Choroid plexus epithelial cell (primary cell): Measurements from ENCODE around the gene CASP6.

Experiments
- DNase-seq: peaks from one replicate; pipeline ENCODE4 v3.0.0-alpha.2; 2010; ENCODE audit warnings: low read depth
- H3K4me3 ChIP-seq: 2 replicates; pipeline ENCODE4 v1.5.1; 2011; ENCODE audit warnings: low read depth, mild to moderate bottlenecking, control low read depth, low read length, moderate library complexity
- CTCF ChIP-seq: conservative IDR thresholded peaks from 2 replicates; pipeline ENCODE4 v1.5.1; 2011; ENCODE audit warnings: low read depth, mild to moderate bottlenecking, control low read depth, inconsistent platforms, low read length, moderate library complexity

CASP6 gene

GRCh38 chr4:109701566-109702410 is 1.5 kb downstream of the CASP6 start:
- DNase-seq: peak; percentile 15
- H3K4me3 ChIP-seq: peak overlapping the region; percentile 84
- no peak for TF ChIP-seq CTCF

- no peak for TF ChIP-seq CTCF
- peak; percentile 62 for DNase-seq
- H3K4me3 ChIP-seq: no peak overlapping the region
These were observed 3.6 kb downstream of the CASP6 start for GRCh38 chr4:109699553-109700225.

- no peak for DNase-seq
- TF ChIP-seq CTCF: no peak
- no peak overlapping the region for H3K4me3 ChIP-seq
These were observed 4.6 kb downstream of the CASP6 start for GRCh38 chr4:109698656-109699055.

- no peak for DNase-seq
- no peak overlapping the region for H3K4me3 ChIP-seq
- TF ChIP-seq CTCF: no peak
These were observed 11.8 kb downstream of the CASP6 start for GRCh38 chr4:109691411-109691920.

GRCh38 chr4:109690690-109691410 is 12.4 kb downstream of the CASP6 start:
- no peak for TF ChIP-seq CTCF
- H3K4me3 ChIP-seq: no peak overlapping the region
- DNase-seq: no peak

- no peak for TF ChIP-seq CTCF
- no peak for DNase-seq
- no peak overlapping the region for H3K4me3 ChIP-seq
These were observed 18.5 kb downstream of the CASP6 start for GRCh38 chr4:109684727-109685126.
